PFSK-1 (cell line): ENCODE results near the gene BMX.

Experiments
- FOXP2 ChIP-seq: optimal IDR thresholded peaks from 2 replicates; pipeline ENCODE3; 2011; ENCODE audit warnings: borderline replicate concordance, control low read depth, inconsistent platforms; ENCODE audit not compliant: insufficient read depth; ENCODE audit errors: extremely low read length, extremely low read depth
- POLR2AphosphoS5 ChIP-seq: IDR thresholded peaks from 2 replicates; pipeline ENCODE4 v1.6.1; 2012; ENCODE audit warnings: low read depth, mild to moderate bottlenecking, control low read depth, low read length, moderate library complexity

DNA sequence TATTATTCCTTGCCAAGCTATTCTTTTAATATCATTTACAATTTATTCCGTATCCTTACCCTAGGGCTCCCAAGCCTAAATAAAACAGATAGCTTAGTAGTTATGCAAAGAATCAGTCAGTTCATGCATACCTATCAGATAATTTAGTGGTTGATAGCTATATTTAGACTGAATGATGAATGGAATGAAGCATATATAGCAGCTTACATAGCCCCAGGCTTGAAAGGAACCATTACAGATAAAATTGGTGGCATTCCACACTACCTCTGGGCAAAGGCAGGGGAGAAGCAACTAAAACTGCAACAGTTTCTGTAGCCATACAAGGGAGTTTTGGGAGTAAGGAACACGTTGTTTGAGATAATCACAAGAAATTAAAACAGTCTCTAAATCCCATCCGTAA, 97.4 kb downstream of the BMX start:
- TF ChIP-seq POLR2AphosphoS5 = no peak
- TF ChIP-seq FOXP2 = no peak
